Progenitor cell of endocrine pancreas (in vitro differentiated cells): Measurements from ENCODE around the gene TSSK1B. TPM values are rescaled to one million over a fixed set of nuclear protein-coding genes. Genes with fewer than 3 reads are reported as not detected.

ENCODE experiments used
- DNase-seq: peaks from one replicate; pipeline ENCODE4 v3.0.0; 2021; ENCODE audit warnings: low spot score; ENCODE audit not compliant: unreplicated experiment
- H3K27ac Mint-ChIP-seq: 2 replicates; pipeline ENCODE4 v1.8.0; 2021; ENCODE audit warnings: mild to moderate bottlenecking, moderate library complexity, mixed read lengths
- H3K27me3 Mint-ChIP-seq: 2 replicates; pipeline ENCODE4 v1.8.0; 2021; ENCODE audit warnings: mixed read lengths
- H3K36me3 Mint-ChIP-seq: 2 replicates; pipeline ENCODE4 v1.8.0; 2022; ENCODE audit warnings: mixed read lengths; ENCODE audit not compliant: insufficient read depth
- H3K4me1 Mint-ChIP-seq: 2 replicates; pipeline ENCODE4 v1.8.0; 2021; ENCODE audit warnings: low read depth, mixed read lengths
- H3K4me3 Mint-ChIP-seq: 2 replicates; pipeline ENCODE4 v1.8.0; 2021; ENCODE audit warnings: low read depth, mild to moderate bottlenecking, moderate library complexity, mixed read lengths
- H3K9me3 Mint-ChIP-seq: 2 replicates; pipeline ENCODE4 v1.8.0; 2021; ENCODE audit warnings: low read depth, mixed read lengths
- total RNA-seq: library from RNA; stranded (reverse); gene quantifications from 2 replicates; pipeline ENCODE4 v1.2.1, GENCODE V29; 2021
- TF ChIP-seq, protein P1 (sequence below): fragments of 200-600 bp; sonication (generic); IDR thresholded peaks from one replicate; pipeline ENCODE4 v1.5.0; 2021; ENCODE audit warnings: antibody characterized with exemption, mild to moderate bottlenecking; ENCODE audit not compliant: unreplicated experiment

TSSK1B gene
- total RNA-seq, 1 donor from 2014 or later = 0.29 TPM

- H3K27me3 Mint-ChIP-seq = no peaks in the 10 kb centered on the region
- no peaks in the 10 kb centered on the region for H3K9me3 Mint-ChIP-seq
- TF ChIP-seq, protein P1, sequence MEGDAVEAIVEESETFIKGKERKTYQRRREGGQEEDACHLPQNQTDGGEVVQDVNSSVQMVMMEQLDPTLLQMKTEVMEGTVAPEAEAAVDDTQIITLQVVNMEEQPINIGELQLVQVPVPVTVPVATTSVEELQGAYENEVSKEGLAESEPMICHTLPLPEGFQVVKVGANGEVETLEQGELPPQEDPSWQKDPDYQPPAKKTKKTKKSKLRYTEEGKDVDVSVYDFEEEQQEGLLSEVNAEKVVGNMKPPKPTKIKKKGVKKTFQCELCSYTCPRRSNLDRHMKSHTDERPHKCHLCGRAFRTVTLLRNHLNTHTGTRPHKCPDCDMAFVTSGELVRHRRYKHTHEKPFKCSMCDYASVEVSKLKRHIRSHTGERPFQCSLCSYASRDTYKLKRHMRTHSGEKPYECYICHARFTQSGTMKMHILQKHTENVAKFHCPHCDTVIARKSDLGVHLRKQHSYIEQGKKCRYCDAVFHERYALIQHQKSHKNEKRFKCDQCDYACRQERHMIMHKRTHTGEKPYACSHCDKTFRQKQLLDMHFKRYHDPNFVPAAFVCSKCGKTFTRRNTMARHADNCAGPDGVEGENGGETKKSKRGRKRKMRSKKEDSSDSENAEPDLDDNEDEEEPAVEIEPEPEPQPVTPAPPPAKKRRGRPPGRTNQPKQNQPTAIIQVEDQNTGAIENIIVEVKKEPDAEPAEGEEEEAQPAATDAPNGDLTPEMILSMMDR = no peak
- H3K4me1 Mint-ChIP-seq = peaks cover 17% of the 10 kb centered on the region
- no peak for DNase-seq
- no peaks in the 10 kb centered on the region for H3K36me3 Mint-ChIP-seq
- no peak overlapping the region for H3K4me3 Mint-ChIP-seq
- no peak overlapping the region for H3K27ac Mint-ChIP-seq
These were observed 18.2 kb upstream of the TSSK1B start for GRCh38 chr5:113452941-113453340.

DNA sequence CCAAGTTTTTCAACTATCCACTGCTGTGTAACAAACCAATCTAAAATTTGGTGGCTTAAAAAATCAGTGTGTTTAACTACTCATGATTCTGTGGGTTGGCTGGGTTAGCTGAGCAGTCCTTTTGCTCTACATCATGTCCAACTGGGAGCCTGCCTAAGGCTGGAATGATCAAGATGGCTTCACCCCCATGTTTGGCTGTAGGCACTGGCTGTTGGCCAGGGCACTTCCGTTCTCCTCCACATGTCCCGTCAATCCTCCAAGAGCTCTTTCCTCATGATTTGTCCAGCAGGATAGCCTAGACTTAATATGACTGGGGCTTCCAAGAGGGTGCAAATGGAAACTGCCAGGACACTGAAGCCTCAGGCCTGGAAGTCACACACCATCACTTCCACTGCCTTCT lies 17.0 kb upstream of the TSSK1B start:
- no peak overlapping the region for H3K4me3 Mint-ChIP-seq
- no peak for DNase-seq
- no peaks in the 10 kb centered on the region for H3K27me3 Mint-ChIP-seq
- H3K36me3 Mint-ChIP-seq = no peaks in the 10 kb centered on the region
- H3K4me1 Mint-ChIP-seq = peaks cover 21% of the 10 kb centered on the region
- TF ChIP-seq, protein P1 = no peak
- no peaks in the 10 kb centered on the region for H3K9me3 Mint-ChIP-seq
- no peak overlapping the region for H3K27ac Mint-ChIP-seq

DNA sequence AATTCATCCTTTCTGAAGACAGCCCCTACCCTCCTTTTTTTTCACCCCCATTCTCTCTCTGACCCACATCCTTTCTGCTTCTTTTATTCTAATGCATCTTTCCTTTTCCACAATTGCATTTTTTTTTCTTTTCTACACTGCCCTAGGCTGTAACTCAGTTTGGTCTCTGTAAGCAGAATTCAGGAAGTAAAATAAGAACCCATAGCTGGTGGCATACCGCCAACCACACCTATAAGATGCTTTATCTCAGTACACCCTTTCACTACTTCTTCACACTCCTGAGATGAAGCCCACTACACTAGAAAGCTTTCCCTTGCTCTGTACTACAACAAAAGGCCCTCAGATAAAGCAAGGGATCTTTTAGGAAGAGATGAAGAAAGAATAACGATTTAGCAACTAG lies 16.1 kb upstream of the TSSK1B start:
- TF ChIP-seq, protein P1 = no peak
- Mint-ChIP-seq H3K4me3 (no peak overlapping the region), H3K36me3 (no peaks in the 10 kb centered on the region), H3K9me3 (no peaks in the 10 kb centered on the region), H3K27ac (no peak overlapping the region), H3K4me1 (peaks cover 21% of the 10 kb centered on the region), H3K27me3 (no peaks in the 10 kb centered on the region)
- DNase-seq = no peak

DNA sequence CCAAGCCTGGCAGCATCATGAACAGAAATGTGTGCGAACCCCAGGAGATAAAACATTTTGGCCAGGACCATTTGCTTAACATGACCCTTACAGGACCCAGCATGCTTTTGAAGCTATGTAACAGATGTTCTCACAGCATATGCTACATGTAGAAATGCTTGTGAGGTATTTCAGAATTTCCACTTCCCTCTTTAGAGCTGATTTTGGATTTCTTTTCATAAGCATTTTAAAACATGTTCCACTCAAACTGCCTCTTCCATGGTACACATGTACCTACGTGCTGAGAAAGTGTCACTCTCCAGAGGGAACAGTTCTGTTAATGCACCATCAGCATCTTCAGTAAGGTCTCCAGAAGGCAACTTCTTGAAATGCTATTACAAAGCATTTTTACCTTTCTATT lies 15.7 kb upstream of the TSSK1B start:
- H3K27ac Mint-ChIP-seq = no peak overlapping the region
- TF ChIP-seq, protein P1 = no peak
- H3K4me1 Mint-ChIP-seq = peaks cover 21% of the 10 kb centered on the region
- no peak for DNase-seq
- peaks cover 3% of the 10 kb centered on the region for H3K9me3 Mint-ChIP-seq
- H3K27me3 Mint-ChIP-seq = no peaks in the 10 kb centered on the region
- H3K4me3 Mint-ChIP-seq = no peak overlapping the region
- H3K36me3 Mint-ChIP-seq = no peaks in the 10 kb centered on the region

GRCh38 chr5:113448252-113448651 lies 13.5 kb upstream of the TSSK1B start:
- Mint-ChIP-seq H3K4me1 (peaks cover 21% of the 10 kb centered on the region), H3K4me3 (no peak overlapping the region), H3K9me3 (peaks cover 20% of the 10 kb centered on the region), H3K27me3 (no peaks in the 10 kb centered on the region), H3K27ac (no peak overlapping the region), H3K36me3 (peaks cover 12% of the 10 kb centered on the region)
- no peak for DNase-seq
- TF ChIP-seq, protein P1 = no peak
